ENCODE data around the gene CCDC192. TPM values are rescaled to one million over a fixed set of nuclear protein-coding genes. Genes with fewer than 3 reads are reported as not detected.

Gene CCDC192
- total and polyA plus RNA-seq, 2 donors (not counting 3 experiments of a cell fraction or from before 2014, with no cell fraction given), result not detected

DNA sequence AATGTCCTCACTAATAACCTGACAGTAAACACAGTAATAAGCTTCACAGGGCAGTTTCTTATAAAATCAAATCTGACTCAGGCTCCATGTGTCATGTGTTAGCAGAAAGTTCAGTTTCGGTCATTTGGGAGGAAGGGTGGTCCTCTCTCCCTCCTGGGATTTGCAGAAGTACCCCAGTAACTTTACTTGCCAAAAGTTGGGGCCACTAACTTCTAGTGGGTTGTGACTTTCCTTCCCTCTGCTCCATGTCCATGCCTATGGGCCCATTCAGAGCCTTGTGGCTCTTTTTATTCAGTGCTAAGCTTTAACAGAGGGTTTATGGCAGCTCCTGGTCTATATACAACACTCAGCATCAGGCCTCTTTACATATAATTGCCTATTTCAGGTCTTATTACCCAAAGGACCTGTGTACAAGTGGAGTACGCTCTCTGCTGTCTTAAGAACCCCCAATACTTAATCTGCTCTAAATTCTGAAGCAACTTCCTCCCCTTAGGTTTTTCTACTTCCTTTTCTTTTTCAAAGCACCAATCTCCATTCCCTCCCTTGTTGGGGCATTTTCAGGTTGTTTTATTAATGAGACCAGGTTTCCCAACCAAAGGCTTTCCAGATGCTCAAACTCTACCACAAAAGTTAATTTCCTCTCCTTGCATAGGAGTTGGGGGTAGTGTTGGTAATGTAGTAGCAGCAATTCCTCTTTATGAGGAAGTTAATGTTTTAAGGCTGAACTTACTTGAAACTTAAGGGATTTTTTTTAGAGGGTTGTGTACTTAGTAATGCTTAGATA, 107.7 kb downstream of the CCDC192 start:
- Histone ChIP-seq H4K20me1 (replicated peaks; ENCODE audit: control insufficient read depth, extremely low read depth, insufficient read depth, low read length) (no peaks in the 10 kb centered on the region), H3K27me3 (ENCODE audit: control insufficient read depth in 2 of 2, insufficient read depth in 2 of 2, low read length in 2 of 2) (no peaks in the 10 kb centered on the region), H3K9me1 (replicated peaks; ENCODE audit: control insufficient read depth, extremely low read depth, insufficient read depth, low read length) (no peaks in the 10 kb centered on the region), H3K4me1 (ENCODE audit: control insufficient read depth, extremely low read depth, insufficient read depth, low read length) (peaks cover 23% of the 10 kb centered on the region), H3K9me3 (replicated peaks; ENCODE audit: control insufficient read depth, insufficient read depth, low read length) (no peaks in the 10 kb centered on the region), H3K9ac (replicated peaks; ENCODE audit: extremely low read depth, insufficient read depth, low read length) (no peak overlapping the region), H3K36me3 (ENCODE audit: control insufficient read depth in 2 of 2, extremely low read depth in 1 of 2, insufficient read depth in 2 of 2, low read length in 2 of 2) (no peaks in the 10 kb centered on the region), H3K4me2 (ENCODE audit: insufficient read depth, low read length) (no peak overlapping the region), H3K27ac (ENCODE audit: insufficient read depth, low read depth, low read length) (no peak overlapping the region), H3K79me2 (ENCODE audit: control insufficient read depth, insufficient read depth, low read length) (no peaks in the 10 kb centered on the region), H3K4me3 (replicated peaks in 1 of 3; ENCODE audit: insufficient read depth in 1 of 3, low read depth in 1 of 3, low read length in 3 of 3) (no peak overlapping the region), H2AFZ (ENCODE audit: low read depth, low read length) (peak overlapping the region; percentile 4)
- CTCF ChIA-PET, result no interaction called here
- no TSS peak for BruUV-seq (replicated peaks)
- no peak for FAIRE-seq
- POLR2A ChIA-PET, result no interaction called here
- DNase-seq (ENCODE audit: low read depth, low spot score), result no peak
- intact Hi-C loops (cut with micrococcal nuclease), result loop anchor here (5.0 kb wide), 2 partner anchors 54 to 226 kb away; no protein-coding TSS in a partner anchor
- TF ChIP-seq JUN (IDR thresholded peaks at IDR 0.05; ENCODE audit: borderline replicate concordance, insufficient read depth, insufficient read length, low read depth), result no peak
- TF ChIP-seq GATA2 (IDR thresholded peaks at IDR 0.05; ENCODE audit: insufficient read depth, insufficient read length, low read depth, low read length), result no peak
- TF ChIP-seq EZH2 (IDR thresholded peaks at IDR 0.05; ENCODE audit: borderline replicate concordance, low read depth, low read length, severe bottlenecking), result no peak
- TF ChIP-seq, protein P1, sequence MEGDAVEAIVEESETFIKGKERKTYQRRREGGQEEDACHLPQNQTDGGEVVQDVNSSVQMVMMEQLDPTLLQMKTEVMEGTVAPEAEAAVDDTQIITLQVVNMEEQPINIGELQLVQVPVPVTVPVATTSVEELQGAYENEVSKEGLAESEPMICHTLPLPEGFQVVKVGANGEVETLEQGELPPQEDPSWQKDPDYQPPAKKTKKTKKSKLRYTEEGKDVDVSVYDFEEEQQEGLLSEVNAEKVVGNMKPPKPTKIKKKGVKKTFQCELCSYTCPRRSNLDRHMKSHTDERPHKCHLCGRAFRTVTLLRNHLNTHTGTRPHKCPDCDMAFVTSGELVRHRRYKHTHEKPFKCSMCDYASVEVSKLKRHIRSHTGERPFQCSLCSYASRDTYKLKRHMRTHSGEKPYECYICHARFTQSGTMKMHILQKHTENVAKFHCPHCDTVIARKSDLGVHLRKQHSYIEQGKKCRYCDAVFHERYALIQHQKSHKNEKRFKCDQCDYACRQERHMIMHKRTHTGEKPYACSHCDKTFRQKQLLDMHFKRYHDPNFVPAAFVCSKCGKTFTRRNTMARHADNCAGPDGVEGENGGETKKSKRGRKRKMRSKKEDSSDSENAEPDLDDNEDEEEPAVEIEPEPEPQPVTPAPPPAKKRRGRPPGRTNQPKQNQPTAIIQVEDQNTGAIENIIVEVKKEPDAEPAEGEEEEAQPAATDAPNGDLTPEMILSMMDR (IDR thresholded peaks at IDR 0.05; ENCODE audit: extremely low read depth in 1 of 2, insufficient read depth in 1 of 2, low read depth in 1 of 2, low read length in 2 of 2), result no peak
- no peak for TF ChIP-seq POLR2A (IDR thresholded peaks at IDR 0.05; ENCODE audit: low read depth, low read length)
- TF ChIP-seq FOS (IDR thresholded peaks at IDR 0.05; ENCODE audit: borderline replicate concordance, insufficient read depth, low read length), result no peak
- no peak for TF ChIP-seq MYC (IDR thresholded peaks at IDR 0.05; ENCODE audit: low read depth, low read length)
- TF ChIP-seq, protein P2, sequence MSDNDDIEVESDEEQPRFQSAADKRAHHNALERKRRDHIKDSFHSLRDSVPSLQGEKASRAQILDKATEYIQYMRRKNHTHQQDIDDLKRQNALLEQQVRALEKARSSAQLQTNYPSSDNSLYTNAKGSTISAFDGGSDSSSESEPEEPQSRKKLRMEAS (IDR thresholded peaks at IDR 0.05; ENCODE audit: insufficient read depth, insufficient read length), result no peak
- no peak for TF ChIP-seq POLR2AphosphoS5 (IDR thresholded peaks at IDR 0.05; ENCODE audit: insufficient read depth, low read depth, low read length)
- dilution Hi-C loops (cut with MboI; ENCODE audit: extremely low pct_ligation_motif_present, low sequenced_read_pairs), result no loop called here

Data from endothelial cell of umbilical vein (primary cell).